Left ventricle myocardium inferior (tissue), 1 donor: Measurements from ENCODE around the gene LSR. TPM values are rescaled to one million over a fixed set of nuclear protein-coding genes. Genes with fewer than 3 reads are reported as not detected.
A peak's percentile ranks its signal among the peaks of the same experiment; 100 is the strongest.

Experiments
- DNase-seq: peaks from one replicate; pipeline ENCODE4 v3.0.0-alpha.2; 2020
- H3K27ac ChIP-seq: fragments of 200-600 bp; replicated peaks from 2 replicates; pipeline ENCODE4 v1.8.0; 2021
- H3K27me3 ChIP-seq: fragments of 200-600 bp; 2 replicates; pipeline ENCODE4 v1.8.0; 2021; ENCODE audit warnings: low read depth
- H3K36me3 ChIP-seq: fragments of 200-600 bp; 2 replicates; pipeline ENCODE4 v1.8.0; 2021
- H3K4me1 ChIP-seq: fragments of 200-600 bp; 2 replicates; pipeline ENCODE4 v1.8.0; 2021
- H3K4me3 ChIP-seq: fragments of 200-600 bp; 2 replicates; pipeline ENCODE4 v1.8.0; 2021; ENCODE audit warnings: mild to moderate bottlenecking, moderate library complexity
- H3K9me3 ChIP-seq: fragments of 200-600 bp; replicated peaks from 2 replicates; pipeline ENCODE4 v1.8.0; 2021
- CTCF ChIP-seq: fragments of 200-600 bp; IDR thresholded peaks from 2 replicates; pipeline ENCODE4 v1.8.0; 2021; ENCODE audit warnings: antibody characterized with exemption, mild to moderate bottlenecking, borderline replicate concordance
- intact Hi-C: fragments of 100-400 bp; cut with micrococcal nuclease; formaldehyde crosslinking; loops from one replicate; pipeline ENCODE4 v1.11.0; 2022
- total RNA-seq: library from RNA; stranded (reverse); fragmentation: NEBNext Ultra II Directional; extraction: Animal tissue kit (Norgen Biotek cat#: 25700); gene quantifications from one replicate; pipeline ENCODE4 v1.2.1, GENCODE V29; 2021
- donor health status: DM: no; HTN: yes; CAD: no; lungs with severe emphysema.

LSR gene
- total RNA-seq, 1 donor from 2014 or later, result 4.5 TPM

- DNase-seq, result no peak
- Histone ChIP-seq H3K27ac (peak overlapping the region; percentile 99), H3K27me3 (no peaks in the 10 kb centered on the region), H3K9me3 (no peaks in the 10 kb centered on the region), H3K4me1 (peaks cover 59% of the 10 kb centered on the region), H3K36me3 (peaks cover 16% of the 10 kb centered on the region), H3K4me3 (peak overlapping the region; percentile 95)
- intact Hi-C loops, result no loop called here
- TF ChIP-seq CTCF, result no peak
Observed at GRCh38 chr19:35266520-35267352, 17.9 kb downstream of the LSR start.

DNA sequence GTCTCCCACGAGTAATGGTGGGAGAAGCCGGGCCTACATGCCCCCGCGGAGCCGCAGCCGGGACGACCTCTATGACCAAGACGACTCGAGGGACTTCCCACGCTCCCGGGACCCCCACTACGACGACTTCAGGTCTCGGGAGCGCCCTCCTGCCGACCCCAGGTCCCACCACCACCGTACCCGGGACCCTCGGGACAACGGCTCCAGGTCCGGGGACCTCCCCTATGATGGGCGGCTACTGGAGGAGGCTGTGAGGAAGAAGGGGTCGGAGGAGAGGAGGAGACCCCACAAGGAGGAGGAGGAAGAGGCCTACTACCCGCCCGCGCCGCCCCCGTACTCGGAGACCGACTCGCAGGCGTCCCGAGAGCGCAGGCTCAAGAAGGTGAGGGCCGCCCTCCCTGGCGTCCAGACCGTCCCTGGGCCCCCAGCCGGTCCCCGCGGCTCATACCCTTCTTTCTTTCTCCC lies 18.6 kb downstream of the LSR start:
- peak overlapping the region; percentile 95 for H3K4me3 ChIP-seq
- intact Hi-C loops, result no loop called here
- H3K27ac ChIP-seq, result peak overlapping the region; percentile 99
- H3K36me3 ChIP-seq, result peaks cover 22% of the 10 kb centered on the region
- no peaks in the 10 kb centered on the region for H3K9me3 ChIP-seq
- no peaks in the 10 kb centered on the region for H3K27me3 ChIP-seq
- H3K4me1 ChIP-seq, result peaks cover 57% of the 10 kb centered on the region
- no peak for TF ChIP-seq CTCF
- peak; percentile 66 for DNase-seq

DNA sequence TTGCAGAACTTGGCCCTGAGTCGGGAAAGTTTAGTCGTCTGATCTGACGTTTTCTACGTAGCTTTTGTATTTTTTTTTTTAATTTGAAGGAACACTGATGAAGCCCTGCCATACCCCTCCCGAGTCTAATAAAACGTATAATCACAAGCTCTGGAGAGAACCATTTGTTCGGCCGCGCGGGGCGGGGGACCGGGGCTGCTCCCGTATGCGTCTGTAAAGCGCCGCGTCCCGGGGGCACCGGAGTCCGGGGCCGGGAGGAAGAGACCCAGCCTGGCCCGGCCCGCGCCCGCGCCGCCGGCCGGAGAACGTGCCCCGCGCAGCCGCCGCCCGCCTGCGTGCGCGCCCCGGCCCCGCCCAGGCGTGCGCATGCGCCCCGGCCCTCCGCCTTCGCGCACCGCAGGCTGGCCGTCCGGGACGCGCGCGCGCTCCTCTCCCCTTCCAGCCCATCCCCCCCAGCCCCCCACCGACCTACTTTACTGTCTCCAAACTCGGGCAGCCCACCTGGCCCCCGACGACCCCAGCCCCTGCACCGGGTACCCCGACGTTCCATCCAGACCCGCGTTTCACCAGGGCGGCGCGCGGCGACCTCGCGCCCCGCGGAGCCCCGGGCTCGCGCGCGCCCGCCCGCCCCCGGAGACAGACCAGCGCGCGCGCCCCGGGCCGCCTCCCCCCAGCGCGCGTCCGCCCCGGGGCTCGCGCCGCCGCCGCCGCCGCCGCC lies 19.2 kb downstream of the LSR start:
- Histone ChIP-seq H3K27ac (peak overlapping the region; percentile 99), H3K36me3 (peaks cover 24% of the 10 kb centered on the region), H3K27me3 (no peaks in the 10 kb centered on the region), H3K4me1 (peaks cover 60% of the 10 kb centered on the region), H3K9me3 (no peaks in the 10 kb centered on the region), H3K4me3 (peak overlapping the region; percentile 95)
- DNase-seq, result peak; percentile 83
- TF ChIP-seq CTCF, result no peak
- intact Hi-C loops, result no loop called here

DNA sequence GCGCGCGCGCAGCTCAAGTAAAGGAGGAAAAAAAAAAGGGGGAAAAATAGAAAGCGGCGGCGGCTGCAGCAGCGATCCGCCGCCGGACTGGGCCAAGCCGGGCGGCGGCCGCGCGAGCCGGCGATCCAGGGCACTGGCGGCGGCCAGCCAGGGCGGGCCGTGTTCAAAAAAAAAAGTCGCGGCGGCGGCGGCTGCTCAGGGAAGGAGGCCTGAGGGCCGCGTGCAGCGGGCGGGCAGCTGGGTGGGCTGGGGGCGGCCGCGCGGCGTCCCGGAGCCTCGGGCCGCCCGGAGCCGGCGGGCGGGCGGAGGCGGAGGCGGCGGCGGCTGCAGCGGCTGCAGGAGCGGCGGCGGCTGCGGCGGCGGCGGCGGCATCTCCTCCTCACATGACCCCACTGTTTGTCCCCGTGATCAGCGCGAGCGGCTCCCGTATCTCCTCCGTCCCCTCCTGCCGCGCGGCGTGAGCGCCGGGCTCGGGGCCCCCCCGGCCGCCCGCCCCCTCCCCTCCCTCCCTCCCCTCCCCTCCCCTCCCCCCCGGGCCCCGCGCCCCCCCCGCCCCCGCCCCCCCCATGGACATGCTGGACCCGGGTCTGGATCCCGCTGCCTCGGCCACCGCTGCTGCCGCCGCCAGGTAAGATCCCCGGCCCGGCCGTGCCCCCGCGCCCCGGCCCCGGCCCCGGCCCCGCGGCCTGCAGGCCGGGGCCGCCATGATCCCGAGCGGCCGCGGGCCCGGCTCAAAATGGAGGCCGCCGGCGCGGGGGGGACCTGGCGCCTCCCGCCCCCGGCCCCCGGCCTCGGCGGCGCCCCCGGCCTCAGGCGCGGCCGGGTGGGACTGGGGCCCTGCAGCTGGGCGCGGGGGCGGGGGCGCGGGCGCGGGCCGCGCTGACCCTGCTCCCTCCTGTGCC lies 20.0 kb downstream of the LSR start, which contains the start of gene USF2:
TSS of gene USF2 (plus strand) at position 427 of the 902 bp plus-strand sequence. CDS start at position 567, 140 bp downstream.
- H3K27me3 ChIP-seq, result no peaks in the 10 kb centered on the region
- H3K27ac ChIP-seq, result peak within 1 kb of the TSS; percentile 99
- intact Hi-C loops, result no loop called here
- H3K36me3 ChIP-seq, result peaks cover 32% of the 10 kb centered on the region
- DNase-seq, result peak; percentile 78
- peak within 1 kb of the TSS; percentile 95 for H3K4me3 ChIP-seq
- peaks cover 59% of the 10 kb centered on the region for H3K4me1 ChIP-seq
- no peaks in the 10 kb centered on the region for H3K9me3 ChIP-seq
- no peak for TF ChIP-seq CTCF
